Measurements from ENCODE around the gene ADORA1.

ADORA1 gene

DNA sequence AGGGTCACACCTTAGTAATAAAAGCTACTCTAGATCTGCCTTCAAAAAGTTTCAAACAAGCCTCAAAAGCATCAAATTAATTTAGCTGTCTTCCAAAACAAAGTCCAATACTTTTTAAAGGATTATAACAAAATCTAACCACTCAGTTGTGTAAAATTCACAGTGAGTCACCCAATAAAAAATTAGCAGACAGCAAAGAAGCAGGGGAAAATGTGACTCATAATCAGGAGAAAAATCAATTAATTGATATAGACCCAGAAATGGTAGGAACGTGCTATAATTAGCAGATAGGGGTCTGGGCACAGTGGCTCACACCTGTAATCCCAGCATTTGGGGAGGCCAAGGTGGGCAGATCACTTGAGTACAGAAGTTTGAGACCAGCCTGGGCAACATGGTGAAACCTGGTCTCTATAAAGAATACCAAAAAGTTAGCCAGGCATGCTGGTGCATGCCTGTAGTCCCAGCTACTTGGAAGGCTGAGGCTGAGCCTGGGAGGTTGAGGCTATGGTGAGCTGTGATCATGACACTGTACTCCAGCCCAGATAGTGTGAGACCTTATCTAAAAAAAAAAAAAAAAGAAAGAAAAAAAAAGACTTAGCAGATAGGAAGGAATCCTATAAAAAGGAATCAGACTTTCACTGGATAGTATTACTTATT is 33.6 kb upstream of the ADORA1 start:
- no peak for DNase-seq (ENCODE audit: extremely low read depth in 1 of 2, low read depth in 1 of 2)

DNA sequence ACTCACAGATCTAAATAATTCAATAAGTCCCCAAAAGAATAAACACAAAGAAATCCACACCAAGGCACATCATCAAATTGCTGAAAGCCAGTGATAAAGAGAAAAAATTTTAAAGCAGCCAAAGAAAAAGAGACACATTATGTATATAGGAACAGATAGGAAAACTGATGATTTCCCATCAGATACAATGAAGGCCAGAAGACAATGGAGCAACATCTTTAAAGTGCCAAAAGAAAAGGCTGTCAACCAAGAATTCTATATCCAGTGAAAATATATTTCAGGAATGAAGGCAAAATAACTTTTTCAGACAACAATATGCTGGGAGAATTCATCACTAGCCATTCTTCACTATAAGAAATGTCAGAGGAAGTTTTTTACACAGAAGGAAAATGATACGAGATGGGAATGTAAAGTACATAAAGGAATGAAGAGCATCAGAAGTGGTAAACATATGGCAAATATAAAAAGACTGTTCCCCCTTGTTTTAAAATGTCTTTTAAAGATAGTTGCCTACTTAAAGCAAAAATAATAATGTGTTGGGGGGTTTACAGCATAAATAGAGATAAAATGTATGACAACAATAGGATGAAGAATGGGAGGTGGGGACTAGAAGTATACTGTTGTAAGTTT is 32.4 kb upstream of the ADORA1 start:
- DNase-seq (ENCODE audit: extremely low read depth in 1 of 2, low read depth in 1 of 2): no peak

DNA sequence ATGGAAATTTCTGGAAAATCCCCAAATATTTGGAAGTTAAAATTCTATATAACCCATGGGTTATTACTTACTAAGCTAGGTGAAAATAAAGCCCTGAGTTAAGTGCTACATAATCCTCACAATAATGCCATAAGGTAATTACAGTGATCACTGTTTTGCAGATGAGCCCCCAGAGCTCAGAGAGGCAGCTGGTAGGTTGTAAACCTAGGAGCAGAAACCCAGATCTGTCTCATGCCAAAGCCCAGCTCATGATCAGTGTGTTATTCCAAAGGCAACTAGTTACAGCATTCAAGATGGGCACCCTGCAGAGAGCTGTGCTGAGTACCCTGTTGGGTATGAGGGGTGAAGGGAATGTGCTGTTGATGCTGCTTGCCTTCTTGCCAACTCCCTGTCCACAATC is 31.0 kb upstream of the ADORA1 start:
- DNase-seq (ENCODE audit: extremely low read depth in 1 of 2, low read depth in 1 of 2): no peak

DNA sequence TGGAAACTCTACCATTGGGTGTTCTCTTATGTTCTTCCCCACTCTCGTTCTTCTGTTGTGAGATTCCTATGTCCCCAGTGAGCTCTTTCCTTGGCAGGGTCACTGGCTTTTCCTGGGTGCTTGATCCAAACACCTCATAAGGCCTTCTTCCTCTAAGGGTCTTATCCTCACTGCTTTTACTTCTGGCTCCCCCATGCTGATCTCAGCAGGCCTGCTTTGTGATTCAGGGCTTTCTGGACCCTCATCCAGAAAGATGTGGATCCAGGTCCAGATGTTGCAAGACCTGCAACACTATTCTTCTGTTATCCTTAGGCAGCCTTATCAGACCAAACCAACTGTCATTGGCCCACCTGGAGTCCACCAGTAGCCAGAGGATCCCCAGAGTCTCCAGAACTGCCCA is 30.5 kb upstream of the ADORA1 start:
- DNase-seq (ENCODE audit: extremely low read depth in 1 of 2, low read depth in 1 of 2): no peak

DNA sequence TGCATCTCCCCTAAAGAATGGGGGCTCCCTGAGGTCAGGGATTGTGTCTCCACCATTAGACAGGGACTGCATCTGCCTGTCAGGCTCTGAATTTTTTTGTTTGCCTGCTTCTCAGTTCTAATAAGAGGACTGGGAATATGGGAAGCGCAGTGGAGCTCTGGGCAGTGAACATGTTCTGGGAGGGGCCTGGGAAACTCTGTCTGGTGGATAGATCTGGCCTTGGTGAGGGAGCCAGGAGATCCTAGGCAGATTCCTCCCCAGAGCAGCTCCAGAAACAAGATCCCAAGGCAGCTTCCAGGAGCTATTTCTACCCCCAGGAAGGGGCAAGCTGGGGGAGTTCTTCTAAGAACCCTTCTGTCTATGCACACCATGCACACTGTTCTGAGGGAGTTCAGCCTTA is 29.1 kb upstream of the ADORA1 start:
- no peak for DNase-seq (ENCODE audit: extremely low read depth in 1 of 2, low read depth in 1 of 2)

DNA sequence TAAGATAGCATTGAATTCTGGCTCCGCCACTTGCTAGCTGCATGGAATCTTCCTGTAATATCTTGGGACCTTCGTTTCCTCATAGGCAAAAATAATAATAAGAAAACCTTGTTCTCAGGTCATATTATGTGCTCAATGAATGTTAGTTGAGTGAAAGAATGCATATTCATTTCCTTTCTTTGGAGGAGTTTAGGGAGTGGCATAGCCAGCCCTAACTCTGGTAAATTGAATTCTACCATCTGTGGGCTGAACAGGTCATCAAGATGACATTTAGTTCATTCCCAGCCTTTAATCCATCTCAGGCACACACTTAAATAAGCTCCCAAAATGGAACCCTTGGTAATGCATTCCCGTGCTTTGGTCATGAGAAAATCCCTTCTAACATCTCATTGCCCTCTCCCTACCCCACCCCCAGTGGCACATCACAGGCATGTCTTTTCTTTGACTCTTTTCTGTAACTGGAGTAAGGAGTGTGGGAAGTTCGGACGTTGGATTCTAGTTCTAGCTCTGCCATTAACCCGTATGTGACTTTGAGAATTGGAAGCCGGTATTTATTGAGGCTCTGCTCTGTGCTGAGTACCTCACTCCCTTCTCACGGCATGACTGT is 28.5 kb upstream of the ADORA1 start:
- DNase-seq (ENCODE audit: extremely low read depth in 1 of 2, low read depth in 1 of 2): no peak

DNA sequence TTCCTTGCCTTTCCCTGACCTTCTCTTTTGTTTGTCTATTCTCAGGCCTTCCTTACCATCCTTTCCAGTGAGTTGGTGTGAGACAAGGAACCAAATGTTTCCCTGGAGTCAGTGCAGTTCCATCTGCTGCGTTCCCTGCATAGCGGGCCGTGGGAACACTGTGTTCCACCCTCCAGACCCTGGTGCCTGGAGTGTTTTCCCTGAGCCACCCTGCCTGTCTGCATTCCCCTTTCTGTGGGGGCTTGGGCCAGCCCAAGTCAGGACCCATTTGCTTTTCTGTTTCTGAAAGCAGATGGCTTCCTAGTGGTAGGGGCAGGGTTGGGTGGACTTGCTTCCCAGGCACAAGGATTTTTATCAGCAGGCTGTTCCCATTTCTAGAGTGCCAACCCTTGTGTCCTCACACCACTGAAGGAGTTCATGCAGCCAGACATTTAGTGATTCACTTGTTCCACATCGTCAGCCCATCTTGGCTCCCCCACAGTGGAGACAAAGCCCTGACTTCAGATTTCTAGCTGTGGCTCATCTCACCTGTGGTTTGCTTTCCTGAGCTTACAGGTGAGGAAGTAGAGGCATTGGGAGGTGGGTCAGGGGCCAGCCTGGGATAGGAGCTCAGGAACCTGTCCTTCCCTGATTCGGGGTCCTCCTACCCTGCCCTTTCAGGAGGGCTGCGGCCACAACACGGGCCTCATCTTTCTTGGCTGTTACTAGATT is 27.6 kb upstream of the ADORA1 start:
- no peak for DNase-seq (ENCODE audit: extremely low read depth in 1 of 2, low read depth in 1 of 2)

DNA sequence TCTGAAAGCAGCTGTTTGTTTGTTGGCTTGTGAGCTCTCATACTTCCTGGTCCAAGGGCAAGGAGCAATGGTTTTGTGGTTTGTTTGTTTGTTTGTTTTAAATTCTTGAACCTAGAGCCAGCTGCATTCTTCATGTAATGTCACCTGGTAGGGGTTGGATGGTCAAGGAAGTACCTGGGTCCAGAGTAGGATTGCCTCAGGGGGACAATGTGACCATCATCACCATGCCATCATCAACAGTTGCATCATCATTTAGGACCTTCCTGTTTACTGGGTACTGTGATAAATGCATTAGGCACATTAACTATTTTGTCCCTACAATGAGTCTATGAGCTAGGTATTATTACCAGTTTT is 27.0 kb upstream of the ADORA1 start:
- no peak for DNase-seq (ENCODE audit: extremely low read depth in 1 of 2, low read depth in 1 of 2)

DNA sequence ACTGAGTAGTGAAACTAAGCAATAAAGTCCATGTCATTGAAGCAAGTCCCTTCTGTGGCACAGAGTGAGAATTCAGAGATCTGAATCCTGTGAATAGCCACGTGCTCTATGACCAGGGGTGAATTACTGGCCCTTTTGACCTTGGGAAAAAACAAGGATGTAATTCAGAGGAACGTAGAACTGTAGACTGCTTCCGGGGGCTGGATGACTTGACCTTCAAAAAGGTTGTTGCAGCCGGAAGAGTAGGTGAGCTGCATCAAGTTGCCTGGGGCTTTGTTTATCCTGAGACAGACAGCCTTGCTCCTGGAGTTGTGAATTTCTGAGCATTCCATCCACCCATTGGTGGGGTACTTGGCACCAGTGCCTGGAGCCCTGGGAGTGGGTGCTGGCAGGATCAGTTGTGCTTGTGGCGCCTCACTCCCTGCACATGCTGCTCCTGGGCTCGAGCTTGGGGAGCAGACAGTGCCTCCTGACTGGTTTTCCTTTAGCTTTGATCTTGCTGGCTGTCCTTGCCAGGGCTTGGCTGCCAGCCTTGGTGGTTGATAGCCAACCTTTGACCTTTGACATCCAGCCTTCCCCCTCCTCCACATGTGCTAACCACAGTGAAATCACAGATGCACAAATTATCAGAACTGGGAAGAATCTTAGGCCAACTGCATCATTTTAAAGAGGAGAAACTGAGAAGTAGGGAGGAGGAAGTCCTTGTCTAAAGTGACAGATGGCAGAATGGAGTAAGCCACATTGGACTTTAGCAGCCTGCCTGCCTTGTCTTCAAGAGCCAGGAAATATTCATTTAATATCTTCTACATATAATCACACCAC is 25.5 kb upstream of the ADORA1 start:
- no peak for DNase-seq (ENCODE audit: extremely low read depth in 1 of 2, low read depth in 1 of 2)

DNA sequence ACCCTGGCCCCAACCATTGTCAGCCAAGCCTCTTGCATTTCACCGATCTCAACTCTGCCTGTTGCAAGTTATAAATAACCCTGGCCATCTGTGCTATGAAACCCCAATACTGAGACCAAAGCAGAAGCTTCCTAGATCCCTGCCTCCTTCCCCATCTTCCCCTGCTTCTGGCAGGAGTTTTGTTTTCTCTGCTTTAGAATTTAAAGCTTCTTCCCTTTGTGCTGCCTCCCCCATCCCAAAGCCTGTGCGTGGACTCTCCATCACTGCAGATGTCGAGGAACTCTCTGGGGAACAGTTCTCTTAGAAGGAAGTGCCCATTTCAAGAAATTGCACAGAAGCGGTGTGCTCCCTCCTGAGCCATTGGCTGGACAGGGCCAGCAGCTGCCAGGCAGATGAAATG is 24.3 kb upstream of the ADORA1 start:
- DNase-seq (ENCODE audit: extremely low read depth in 1 of 2, low read depth in 1 of 2): no peak

DNA sequence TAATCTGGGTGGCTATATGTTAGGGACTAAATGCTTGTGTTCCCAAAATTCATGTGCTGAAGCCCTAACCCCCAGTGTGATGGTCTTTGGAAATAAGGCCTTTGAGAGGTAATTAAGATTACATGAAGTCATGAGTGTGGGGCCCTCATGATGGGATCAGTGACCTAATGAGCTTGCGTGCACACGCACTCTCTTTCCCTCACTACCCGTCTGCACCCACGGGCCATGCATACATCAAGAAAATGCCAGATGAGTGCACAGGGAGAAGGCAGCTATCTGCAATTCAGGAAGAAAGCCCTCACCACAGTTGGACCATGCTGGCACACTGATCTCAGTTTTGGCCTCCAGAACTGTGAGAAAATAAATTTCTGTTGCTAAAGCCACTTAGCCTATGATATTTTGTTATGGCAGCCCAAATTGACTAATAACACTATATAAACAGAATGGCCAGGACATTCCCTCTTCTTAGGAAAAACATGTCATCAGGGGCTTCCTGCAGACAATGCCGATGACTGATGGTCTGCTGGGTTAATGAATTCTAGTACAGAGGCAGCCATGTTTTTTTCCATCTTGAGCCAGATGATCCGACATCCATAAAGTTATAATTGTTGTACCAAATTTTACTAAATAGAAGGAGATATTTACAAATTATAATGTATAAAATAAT is 23.6 kb upstream of the ADORA1 start:
- DNase-seq (ENCODE audit: extremely low read depth in 1 of 2, low read depth in 1 of 2): no peak

DNA sequence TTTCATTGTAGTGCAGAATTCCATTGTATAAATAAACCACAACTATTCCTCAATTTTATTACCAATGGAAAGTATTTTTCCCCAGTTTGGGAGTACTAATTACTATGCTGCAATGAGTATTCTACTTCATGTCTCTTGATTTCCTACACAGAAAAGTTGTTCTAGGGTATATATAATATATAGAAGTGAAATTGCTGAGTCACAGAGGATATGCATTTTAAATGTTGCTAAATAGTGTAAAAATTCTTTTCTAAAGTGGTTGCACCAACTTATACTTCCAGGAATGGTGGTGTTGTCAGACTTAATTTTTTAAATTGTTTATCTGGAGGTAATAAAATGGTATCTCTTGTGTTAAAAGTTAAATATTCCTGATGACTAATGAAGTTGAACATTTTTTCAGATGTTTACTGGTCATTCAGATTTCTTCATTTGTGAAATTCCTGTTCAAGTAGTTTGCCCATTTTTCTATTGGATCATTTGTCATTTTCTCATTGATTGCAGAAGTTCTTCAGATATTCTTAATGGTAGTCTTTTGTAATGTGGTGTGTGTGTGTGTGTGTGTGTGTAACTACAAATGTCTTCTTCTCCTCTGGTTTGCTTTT is 22.6 kb upstream of the ADORA1 start:
- DNase-seq (ENCODE audit: extremely low read depth in 1 of 2, low read depth in 1 of 2): no peak

DNA sequence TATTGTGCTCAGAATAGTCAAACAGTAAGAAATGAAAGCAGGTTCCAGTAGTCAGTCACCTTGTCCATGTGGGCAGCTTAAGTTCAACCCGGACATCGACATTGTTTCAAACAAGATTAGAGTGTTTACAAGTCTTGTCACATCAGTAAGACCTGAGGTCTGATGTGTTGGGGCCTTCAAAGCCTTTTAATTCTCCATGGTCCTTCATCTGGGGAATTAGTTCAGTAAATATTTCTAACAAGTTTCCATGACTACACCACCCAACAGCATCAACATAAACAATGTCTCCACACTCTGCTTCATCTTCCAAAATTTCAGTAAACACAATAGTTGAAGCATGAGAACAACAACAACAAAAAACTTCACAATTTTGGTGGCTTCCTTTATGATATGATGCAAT is 15.1 kb upstream of the ADORA1 start:
- DNase-seq (ENCODE audit: extremely low read depth in 1 of 2, low read depth in 1 of 2): no peak

DNA sequence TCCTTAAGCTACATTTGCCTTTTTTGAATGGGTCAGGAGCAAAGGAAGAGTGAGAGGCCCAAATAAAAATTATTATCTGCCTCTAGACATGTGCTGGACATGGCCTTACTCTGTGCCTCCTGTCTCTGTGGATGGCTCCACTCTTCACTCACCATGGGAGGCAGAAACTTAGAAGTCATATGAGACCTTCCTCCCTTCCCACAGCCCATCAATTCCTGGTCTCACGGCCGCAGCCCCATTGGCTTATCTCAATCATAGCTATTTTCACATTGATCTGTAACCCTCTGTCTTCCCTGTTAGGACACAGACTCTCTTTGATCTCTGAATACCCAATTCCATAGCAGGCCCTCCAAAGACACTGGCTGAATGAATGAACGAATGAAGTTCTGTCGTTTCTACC is 14.2 kb upstream of the ADORA1 start:
- DNase-seq (ENCODE audit: extremely low read depth in 1 of 2, low read depth in 1 of 2): no peak

DNA sequence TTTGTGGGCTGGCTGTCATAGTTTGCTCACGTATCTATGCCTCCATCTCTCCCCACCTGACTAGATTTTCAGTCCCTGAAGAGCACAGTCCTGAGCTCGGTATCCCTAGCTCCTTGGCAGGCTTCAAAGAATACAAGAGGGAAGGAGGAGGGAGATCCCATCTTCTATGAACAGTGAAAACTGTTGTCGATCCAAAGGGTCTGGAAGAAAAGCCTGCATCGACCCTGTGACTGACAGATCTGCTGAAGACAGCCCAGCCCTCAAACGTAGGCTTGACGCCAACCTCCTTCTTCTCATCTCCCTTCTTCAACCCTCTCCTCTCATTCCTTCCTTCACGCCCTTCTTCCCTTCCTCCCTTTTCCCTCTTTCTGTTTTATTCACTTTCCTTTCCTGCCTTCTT is 13.3 kb upstream of the ADORA1 start:
- no peak for DNase-seq (ENCODE audit: extremely low read depth in 1 of 2, low read depth in 1 of 2)

DNA sequence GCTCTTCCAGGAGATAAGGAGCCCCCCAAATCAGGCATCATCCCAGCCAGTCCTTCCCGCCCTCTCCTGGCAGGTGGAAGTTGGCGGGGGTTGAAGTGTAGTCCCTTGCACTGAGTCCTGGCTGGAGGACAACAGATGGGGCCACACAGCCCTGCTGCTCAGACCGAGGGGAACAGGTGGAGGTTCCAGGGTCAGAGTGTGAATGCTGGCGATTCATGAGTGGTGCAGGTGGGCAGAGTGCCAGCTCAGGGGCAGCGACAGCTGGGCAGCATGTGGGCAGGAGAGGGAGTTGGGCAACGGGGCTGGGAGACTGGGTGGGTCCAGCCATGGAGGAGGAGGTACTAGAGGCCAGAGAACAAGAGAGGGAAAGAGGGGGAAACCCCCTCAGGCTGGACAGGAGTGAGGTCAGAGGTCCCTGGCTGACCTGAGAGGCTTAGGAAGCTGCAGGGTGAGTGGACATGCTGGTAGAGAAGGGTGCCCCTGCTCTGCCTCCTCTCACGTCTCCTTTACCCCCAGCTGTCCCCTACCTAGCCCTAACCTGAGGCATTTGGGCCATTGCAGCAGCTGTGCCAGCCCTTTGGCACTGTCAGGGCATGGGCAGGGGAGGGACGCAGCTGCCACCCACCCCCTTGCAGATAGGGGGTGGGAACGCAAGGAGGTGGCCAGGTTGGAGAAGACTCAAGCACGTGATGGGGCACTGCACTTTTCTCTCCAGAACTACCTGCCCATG is 11.3 kb upstream of the ADORA1 start:
- DNase-seq (ENCODE audit: extremely low read depth in 1 of 2, low read depth in 1 of 2): no peak

DNA sequence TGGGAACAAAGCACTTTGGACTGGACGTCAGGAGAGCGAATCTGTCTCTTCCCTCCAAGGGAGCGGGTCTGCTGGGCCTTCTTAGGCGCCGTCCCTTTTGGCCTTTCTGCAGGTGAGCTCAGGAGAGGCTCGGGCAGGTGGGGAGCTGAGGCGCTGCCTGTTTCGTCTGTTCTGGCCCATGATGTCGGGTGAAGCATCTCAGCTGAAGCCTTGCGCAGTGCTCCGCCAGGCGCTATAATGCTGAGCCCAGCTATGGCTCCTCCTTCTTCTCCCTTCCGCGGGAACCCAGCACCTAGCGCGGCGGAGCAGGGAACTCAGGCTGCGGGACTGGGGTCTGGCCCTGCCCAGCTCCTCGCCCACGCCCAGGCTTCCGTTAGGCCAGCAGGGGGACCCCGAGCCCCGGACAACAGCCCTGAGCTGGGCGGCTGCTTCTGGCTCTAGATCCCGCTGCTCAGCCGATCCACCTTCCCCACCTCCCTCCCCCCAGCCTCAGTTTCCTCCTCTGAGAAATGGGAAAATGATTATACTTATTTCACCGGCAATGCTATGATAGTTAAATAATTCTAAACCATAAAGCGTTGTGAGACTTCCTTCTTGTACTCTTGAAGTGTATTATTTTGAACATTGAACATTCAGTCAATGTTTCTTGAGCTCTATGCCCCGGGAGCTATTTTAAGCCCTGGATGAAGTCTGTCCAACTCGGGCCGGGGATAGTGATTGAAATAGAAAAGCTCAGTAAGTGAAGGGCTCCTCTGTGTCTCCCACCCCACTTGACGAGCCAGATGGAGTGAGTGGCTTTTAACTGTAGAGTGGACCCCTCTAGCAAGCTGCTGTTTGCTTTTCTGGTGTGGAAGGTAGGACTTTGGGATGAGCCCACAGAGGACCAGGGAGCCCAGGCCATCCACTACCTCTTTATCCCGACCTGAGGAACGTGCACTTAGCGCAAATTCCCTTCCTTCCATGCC is 9.6 kb upstream of the ADORA1 start:
- no peak for DNase-seq (ENCODE audit: extremely low read depth in 1 of 2, low read depth in 1 of 2)

DNA sequence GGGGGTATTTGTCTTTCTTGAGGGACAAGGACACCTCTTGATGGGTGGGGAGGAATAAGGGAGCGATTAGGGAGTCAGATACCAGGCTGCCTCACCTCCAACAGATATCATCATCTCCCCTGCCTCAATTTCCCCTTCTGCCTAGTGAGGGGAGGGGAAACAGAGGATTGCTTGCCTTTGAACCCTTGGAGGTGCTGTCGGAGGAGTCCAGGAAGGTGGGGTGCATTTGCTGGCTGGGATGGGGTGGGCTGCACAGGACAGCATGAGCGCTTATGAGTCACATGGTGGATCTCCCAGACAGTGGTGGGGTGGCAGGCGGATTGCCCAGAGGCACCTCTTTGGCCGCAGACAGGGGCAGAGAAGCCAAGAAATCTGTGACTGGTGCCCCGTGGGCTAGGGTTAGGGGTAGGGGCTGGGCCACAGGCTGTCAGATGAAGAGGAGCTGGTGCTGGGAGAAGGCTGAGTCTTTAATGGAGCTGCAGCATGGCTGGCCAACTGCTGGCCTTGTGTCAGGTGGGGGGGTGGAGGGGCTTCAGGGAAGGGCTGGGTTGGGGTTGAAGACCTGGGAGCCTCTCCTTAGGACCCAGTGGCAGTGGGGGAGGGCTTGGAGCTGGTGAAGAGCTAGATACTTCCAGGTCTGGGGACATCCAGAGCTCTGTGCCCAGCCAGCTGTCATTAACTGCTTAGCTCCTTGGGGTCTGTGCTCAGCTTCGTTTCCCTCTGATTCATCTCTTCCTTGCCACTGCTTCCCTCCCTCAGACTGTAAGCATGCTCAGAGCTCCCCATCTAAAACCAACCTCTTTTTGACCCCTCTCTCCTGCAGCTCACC is 7.0 kb upstream of the ADORA1 start:
- no peak for DNase-seq (ENCODE audit: extremely low read depth in 1 of 2, low read depth in 1 of 2)

Data from activated CD8-positive, alpha-beta memory T cell treated with anti-CD3 and anti-CD28 coated beads for 1 hour (primary cell).